Effector memory CD4-positive, alpha-beta T cell (primary cell): ENCODE measurements around the gene KRT76.

ENCODE experiments used
- DNase-seq, 3 donors: peaks; one replicate each; pipeline ENCODE4 v3.0.0-alpha.2; 2020
- H3K27ac ChIP-seq: 2 replicates; pipeline ENCODE4 v1.7.0; 2013; ENCODE audit warnings: mild to moderate bottlenecking, low read length, moderate library complexity; ENCODE audit not compliant: insufficient read depth, poor library complexity, severe bottlenecking
- H3K27me3 ChIP-seq: replicated peaks from 2 replicates; pipeline ENCODE4 v1.7.0; 2013; ENCODE audit warnings: mild to moderate bottlenecking, low read length; ENCODE audit not compliant: insufficient read depth, control insufficient read depth, poor library complexity, severe bottlenecking
- H3K36me3 ChIP-seq: 2 replicates; pipeline ENCODE4 v1.7.0; 2013; ENCODE audit warnings: mild to moderate bottlenecking, low read length, moderate library complexity; ENCODE audit not compliant: control insufficient read depth, insufficient read depth
- H3K4me1 ChIP-seq: 2 replicates; pipeline ENCODE4 v1.7.0; 2013; ENCODE audit warnings: low read length, mild to moderate bottlenecking; ENCODE audit not compliant: control insufficient read depth, insufficient read depth, poor library complexity, severe bottlenecking
- H3K4me3 ChIP-seq: 2 replicates; pipeline ENCODE4 v1.7.0; 2013; ENCODE audit warnings: low read length, low read depth, mild to moderate bottlenecking; ENCODE audit not compliant: insufficient read depth, poor library complexity, severe bottlenecking
- H3K9me3 ChIP-seq: 2 replicates; pipeline ENCODE4 v1.7.0; 2013; ENCODE audit warnings: mild to moderate bottlenecking, low read length, moderate library complexity; ENCODE audit not compliant: control insufficient read depth
- total RNA-seq, 3 donors: gene quantifications; one replicate each; lab custom pipeline; 2026; lab: John Stamatoyannopoulos, UW

Gene KRT76
- 0 reads per million in 3 donors for total RNA-seq

DNA sequence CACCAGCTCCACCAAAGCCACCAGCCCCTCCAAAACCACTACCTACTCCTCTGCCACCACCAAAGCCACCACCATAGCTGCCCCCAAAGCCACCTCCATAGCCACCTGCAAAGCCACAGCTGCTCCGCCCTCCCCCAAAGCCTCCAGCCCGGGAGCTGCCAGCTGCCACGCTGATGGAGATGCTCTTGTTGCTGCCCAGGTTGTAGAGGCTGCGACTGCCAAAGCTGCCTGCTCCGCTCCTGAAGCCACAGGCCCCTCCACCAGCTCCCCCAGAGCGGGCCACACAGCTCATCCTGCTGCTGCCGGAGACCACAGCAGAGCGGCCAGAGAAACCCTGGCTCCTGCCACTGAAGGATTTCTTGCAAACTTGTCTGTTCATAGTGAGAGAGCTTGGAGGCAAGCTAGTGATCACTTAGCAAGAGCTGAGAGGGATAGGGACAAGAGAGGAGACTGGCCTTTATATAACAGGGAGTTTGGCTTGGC, at the start of gene KRT76:
Gene KRT76 (minus strand): TSS at position 433 of the 483 bp plus-strand sequence. CDS start 54 bp downstream, at position 379.
- no peaks in the 10 kb centered on the region for H3K27me3 ChIP-seq
- no peaks in the 10 kb centered on the region for H3K4me1 ChIP-seq
- H3K27ac ChIP-seq: no peak within 1 kb of the TSS
- no peak for DNase-seq
- H3K36me3 ChIP-seq: no peaks in the 10 kb centered on the region
- H3K9me3 ChIP-seq: no peaks in the 10 kb centered on the region
- no peak within 1 kb of the TSS for H3K4me3 ChIP-seq

DNA sequence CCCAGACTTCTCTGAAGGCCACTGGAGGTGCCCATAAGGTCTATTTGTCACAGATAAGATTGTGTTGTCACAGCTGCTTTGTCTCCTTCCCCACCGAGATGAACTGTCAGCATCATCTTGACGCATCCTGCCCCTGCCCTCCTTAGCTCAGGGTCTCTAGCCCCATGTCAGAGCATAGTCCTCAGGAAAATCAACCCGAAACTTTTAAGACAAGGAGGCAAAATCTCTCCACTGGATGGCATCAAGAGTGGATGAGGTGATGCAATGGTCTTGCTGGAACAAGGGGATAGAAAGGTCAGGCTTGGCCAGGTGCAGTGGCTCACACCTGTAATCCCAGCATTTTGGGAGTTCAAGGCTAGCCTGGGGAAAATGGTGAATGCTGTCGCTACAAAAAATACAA, 48.8 kb upstream of the KRT76 start:
- no peaks in the 10 kb centered on the region for H3K36me3 ChIP-seq
- no peak for DNase-seq
- no peak overlapping the region for H3K27ac ChIP-seq
- H3K27me3 ChIP-seq: no peaks in the 10 kb centered on the region
- no peak overlapping the region for H3K4me3 ChIP-seq
- H3K4me1 ChIP-seq: no peaks in the 10 kb centered on the region
- H3K9me3 ChIP-seq: no peaks in the 10 kb centered on the region

DNA sequence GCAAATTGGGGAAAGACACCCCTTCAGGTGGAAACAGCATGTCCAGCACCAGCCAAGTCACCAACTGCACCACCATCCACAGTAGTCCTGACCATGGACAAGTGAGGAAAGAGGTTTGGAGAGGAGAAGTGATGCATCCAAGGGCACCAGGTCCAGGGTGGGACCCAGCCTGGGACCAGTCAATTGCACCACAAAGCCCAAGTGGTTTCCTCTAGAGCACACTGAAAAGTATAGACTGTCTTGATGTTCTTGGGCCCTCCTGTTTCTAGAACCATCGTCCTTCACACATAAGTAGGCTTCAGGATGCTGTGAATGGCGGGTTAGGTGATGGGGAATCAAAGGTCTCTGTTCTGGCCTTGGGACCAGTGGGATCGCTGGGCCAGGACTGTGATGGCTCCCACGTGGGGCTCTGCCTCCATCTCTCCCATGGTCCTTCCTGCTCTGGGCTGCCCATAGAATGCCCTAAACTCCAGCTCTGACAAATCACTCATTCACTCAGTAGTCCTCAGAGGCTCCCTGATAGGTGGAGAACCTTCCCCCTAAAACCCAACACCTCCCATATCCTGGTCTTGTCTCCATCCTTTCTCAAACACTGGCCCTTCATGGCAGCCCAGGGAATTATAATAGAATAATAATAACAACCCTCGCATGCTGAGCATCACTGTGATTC, 47.7 kb upstream of the KRT76 start:
- DNase-seq: no peak
- H3K4me1 ChIP-seq: no peaks in the 10 kb centered on the region
- no peaks in the 10 kb centered on the region for H3K27me3 ChIP-seq
- no peak overlapping the region for H3K4me3 ChIP-seq
- no peaks in the 10 kb centered on the region for H3K36me3 ChIP-seq
- no peaks in the 10 kb centered on the region for H3K9me3 ChIP-seq
- H3K27ac ChIP-seq: no peak overlapping the region

DNA sequence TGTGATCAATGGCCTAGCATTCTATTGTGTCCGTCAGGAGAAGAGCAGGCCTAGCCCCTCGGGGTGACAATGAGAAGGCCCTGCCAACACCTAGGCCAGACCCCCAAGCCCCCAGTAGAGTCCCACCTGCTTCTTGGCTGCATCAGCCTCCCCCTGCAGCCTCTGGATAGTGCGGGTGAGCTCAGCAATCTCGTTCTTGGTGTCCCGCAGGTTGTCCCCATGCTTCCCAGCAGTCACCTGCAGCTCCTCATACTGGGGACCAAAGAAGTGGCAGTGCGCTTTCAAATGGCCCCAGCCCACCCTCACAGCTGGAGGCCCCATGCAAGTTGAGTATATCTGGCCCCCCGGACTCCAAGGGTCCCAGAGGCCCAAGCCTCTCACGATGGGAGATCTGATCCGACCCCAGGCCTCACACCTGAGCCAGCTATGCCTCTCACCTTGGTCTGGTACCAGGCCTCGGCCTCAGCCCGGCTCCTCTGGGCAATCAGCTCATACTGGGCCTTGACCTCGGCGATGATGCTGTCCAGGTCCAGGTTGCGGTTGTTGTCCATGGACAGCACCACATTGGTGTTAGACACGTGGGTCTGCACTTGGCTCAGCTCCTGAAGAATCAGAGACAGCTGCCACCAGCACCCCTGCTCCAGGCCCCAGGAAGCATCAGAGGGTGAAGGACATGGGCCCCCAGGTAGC, 46.8 kb upstream of the KRT76 start:
- Histone ChIP-seq H3K36me3 (no peaks in the 10 kb centered on the region), H3K4me3 (no peak overlapping the region), H3K4me1 (no peaks in the 10 kb centered on the region), H3K9me3 (no peaks in the 10 kb centered on the region), H3K27me3 (no peaks in the 10 kb centered on the region), H3K27ac (no peak overlapping the region)
- DNase-seq: no peak

DNA sequence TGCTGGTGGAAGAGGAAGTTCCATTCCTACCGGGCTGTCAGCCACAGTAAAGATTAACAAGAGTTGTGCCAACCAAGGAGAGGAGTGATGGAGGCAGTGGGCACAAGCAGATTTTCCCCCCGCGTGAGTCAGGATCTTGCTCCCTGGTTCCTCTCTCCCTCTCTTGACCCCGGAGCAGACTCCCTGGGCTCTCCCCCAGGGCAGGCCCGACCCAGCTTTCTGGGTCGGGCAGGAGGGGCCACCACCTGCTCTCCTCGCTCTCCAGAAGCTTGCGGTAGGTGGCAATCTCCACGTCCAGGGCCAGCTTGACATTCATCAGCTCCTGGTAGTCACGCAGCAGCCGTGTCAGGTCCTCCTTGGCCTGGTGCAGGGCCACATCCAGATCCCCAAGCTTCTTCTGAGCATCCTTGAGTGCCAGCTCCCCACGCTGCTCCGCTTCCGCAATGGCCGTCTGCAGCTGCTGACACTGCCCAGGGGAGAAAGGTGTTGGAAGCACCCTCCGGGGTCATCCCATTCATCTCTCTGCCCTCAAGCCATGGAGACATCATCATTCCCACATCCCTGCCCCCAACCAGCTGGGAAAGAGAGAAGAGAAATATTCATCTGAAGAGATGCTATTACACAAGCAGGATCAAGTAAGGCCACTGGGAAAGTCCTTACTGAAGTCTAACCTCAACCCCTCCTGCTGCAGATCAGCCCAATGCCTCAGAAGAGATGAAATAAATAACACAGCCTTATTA, 45.8 kb upstream of the KRT76 start:
- Histone ChIP-seq H3K27me3 (no peaks in the 10 kb centered on the region), H3K4me1 (no peaks in the 10 kb centered on the region), H3K9me3 (no peaks in the 10 kb centered on the region), H3K4me3 (no peak overlapping the region), H3K27ac (no peak overlapping the region), H3K36me3 (no peaks in the 10 kb centered on the region)
- DNase-seq: no peak

DNA sequence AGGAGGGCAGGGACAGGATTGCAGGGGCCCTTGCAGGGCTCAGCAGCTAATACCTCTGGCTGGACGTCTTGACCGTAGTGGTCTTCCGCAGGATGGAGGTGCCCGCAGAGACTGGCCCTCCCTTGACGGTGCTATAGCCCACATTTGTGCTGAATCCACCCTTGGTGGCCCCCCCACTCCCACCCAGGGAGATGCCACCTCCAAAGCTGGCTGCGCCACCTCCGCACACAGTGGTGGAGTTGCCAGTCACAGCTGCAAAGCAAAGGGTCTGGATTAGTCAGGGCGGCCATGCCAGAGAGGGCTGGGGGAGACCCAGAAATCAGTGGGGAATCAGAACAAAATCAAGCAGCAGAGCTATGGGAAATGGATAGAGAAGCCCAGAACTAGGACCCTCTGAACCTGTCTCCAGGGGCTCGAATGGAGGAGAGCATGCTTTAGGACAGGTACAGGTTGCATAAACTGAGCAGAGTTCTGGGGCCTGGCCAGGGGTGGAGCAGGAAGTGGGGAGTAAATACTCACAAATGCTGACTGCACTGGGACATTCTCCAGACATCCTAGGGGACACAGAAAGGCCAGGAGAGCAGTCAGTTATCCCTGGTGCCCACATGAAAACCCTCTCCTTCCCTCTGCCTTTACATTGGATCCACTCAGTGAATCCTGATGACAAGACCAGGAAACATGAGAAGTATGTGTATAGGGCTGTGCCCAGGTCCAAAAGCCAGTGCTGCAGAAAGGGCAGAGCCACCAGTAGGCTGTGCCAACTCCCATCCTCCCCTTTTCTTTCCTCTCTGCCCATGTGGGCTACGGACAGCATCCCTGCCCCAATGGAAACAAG, 44.9 kb upstream of the KRT76 start:
- Histone ChIP-seq H3K9me3 (no peaks in the 10 kb centered on the region), H3K4me1 (no peaks in the 10 kb centered on the region), H3K27me3 (no peaks in the 10 kb centered on the region), H3K36me3 (no peaks in the 10 kb centered on the region), H3K4me3 (no peak overlapping the region), H3K27ac (no peak overlapping the region)
- DNase-seq: no peak

DNA sequence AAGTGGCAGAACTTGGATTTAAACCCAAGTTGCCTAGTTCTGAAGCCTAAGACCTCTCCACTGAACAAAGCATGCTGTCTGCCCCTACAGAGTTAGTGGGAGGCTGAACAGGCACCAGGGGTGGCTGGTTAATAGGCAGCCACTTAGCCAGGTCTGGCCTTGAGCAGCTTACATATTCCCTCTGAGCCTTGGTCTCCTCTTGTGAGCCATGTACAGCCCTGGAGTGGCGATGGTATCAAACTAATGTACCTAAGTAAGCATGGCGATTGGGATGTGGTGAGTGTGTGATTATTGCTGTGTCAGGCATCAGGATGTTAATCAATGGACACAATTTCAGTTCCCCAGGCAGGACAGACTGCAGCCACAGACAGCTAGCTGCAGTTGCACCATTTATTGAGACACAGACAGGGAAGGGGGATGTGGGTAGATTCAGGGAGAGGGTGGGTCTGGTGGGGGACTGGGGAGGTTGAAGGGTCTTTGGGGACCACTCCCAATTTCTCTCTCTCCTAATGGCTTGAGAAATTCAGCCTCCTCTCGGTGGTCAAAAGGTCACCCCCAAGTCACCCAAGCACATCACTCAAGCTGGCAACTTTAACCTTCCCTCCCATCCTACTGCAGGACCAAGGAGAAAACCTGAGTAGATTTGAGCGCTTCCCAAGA, 44.1 kb upstream of the KRT76 start:
- no peaks in the 10 kb centered on the region for H3K36me3 ChIP-seq
- no peak for DNase-seq
- no peak overlapping the region for H3K27ac ChIP-seq
- H3K27me3 ChIP-seq: no peaks in the 10 kb centered on the region
- no peak overlapping the region for H3K4me3 ChIP-seq
- H3K9me3 ChIP-seq: no peaks in the 10 kb centered on the region
- no peaks in the 10 kb centered on the region for H3K4me1 ChIP-seq

DNA sequence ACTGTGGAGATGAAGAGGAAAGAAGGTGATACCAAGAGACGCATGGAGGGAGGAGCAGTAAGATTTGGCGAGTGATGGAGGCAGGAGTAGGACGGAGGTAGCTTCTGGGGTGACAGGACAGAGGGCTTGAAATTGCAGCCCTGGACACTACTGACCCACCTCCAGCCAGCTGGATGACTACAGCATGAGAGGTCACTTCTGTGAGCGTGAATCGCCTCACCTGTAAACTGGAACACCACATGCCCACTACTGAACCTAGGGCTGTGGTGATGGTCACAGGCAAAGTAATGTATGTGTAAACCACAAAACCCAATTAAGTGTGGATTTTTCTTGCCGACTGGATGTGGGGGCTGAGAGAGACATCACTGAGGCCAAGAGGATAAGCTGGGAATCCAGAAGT, 43.4 kb upstream of the KRT76 start:
- Histone ChIP-seq H3K27ac (no peak overlapping the region), H3K9me3 (no peaks in the 10 kb centered on the region), H3K27me3 (no peaks in the 10 kb centered on the region), H3K4me3 (no peak overlapping the region), H3K36me3 (no peaks in the 10 kb centered on the region), H3K4me1 (no peaks in the 10 kb centered on the region)
- DNase-seq: no peak

DNA sequence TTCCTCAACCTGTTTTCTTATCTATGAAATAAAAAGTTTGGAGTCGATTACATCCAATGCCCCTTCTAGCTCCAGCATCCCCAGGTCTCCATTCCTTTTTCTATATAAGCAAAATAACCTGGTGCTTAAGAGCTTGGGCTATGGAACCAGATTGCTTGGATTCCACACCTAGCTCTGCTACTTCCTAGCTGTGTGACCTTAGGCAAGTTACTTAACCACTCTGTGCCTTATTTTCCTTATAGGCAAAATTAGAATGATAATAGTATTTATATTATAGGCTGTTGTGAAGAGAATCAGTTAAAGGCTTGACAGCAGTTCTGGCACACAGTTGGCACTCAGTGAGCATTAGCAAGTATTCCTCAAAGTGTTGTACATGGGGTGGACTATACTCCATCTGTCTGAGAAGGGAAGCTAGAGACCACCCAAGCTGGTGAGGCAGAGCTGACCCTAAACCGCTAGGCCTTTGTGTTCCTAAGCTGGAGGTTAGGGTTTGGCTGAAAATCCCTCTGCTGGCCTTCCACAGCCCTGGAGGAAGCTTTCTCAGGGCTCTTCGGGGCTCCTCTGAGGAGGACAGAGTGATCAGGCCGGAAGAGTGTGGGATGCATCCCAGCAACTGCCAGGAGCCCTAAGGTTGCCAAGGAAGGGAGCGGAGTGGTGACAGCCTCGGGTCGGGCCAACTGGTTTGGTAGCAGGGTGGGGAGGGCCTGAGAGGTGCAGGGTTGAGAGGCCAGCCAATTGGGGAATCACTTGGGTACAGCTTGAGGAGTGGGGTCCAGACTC, 42.8 kb upstream of the KRT76 start:
- no peaks in the 10 kb centered on the region for H3K27me3 ChIP-seq
- H3K9me3 ChIP-seq: no peaks in the 10 kb centered on the region
- no peak overlapping the region for H3K27ac ChIP-seq
- no peak overlapping the region for H3K4me3 ChIP-seq
- H3K4me1 ChIP-seq: no peaks in the 10 kb centered on the region
- DNase-seq: no peak
- no peaks in the 10 kb centered on the region for H3K36me3 ChIP-seq
